SU-DHL-6 (cell line): Measurements from ENCODE around the gene EPHB6.

Experiments used
- EZH2phosphoT487 ChIP-seq: fragments of 200-600 bp; sonication (generic), shearing (Covaris generic); conservative IDR thresholded peaks from 2 replicates; pipeline ENCODE4 v1.6.1; 2018; ENCODE audit warnings: mild to moderate bottlenecking, antibody characterized with exemption, low read length, moderate library complexity, mixed read lengths
- TF ChIP-seq, protein P1 (sequence below): fragments of 200-600 bp; sonication (generic); IDR thresholded peaks from one replicate; pipeline ENCODE4 v1.5.1; 2017; ENCODE audit warnings: antibody characterized with exemption, mild to moderate bottlenecking, low read length, moderate library complexity; ENCODE audit not compliant: insufficient read depth, poor library complexity, severe bottlenecking

- TF ChIP-seq, protein P1, sequence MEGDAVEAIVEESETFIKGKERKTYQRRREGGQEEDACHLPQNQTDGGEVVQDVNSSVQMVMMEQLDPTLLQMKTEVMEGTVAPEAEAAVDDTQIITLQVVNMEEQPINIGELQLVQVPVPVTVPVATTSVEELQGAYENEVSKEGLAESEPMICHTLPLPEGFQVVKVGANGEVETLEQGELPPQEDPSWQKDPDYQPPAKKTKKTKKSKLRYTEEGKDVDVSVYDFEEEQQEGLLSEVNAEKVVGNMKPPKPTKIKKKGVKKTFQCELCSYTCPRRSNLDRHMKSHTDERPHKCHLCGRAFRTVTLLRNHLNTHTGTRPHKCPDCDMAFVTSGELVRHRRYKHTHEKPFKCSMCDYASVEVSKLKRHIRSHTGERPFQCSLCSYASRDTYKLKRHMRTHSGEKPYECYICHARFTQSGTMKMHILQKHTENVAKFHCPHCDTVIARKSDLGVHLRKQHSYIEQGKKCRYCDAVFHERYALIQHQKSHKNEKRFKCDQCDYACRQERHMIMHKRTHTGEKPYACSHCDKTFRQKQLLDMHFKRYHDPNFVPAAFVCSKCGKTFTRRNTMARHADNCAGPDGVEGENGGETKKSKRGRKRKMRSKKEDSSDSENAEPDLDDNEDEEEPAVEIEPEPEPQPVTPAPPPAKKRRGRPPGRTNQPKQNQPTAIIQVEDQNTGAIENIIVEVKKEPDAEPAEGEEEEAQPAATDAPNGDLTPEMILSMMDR: no peak
- TF ChIP-seq EZH2phosphoT487: no peak
These were observed 6.1 kb downstream of the EPHB6 start for GRCh38 chr7:142860968-142861367.
